Activated T-helper 2 cell treated with anti-CD3 and anti-CD28 coated beads, Interferon-gamma antibody, Interleukin-2, Interleukin-4, amounts not matched to agents 10 μg/mL and 5 μg/mL and 100 μg/mL, durations not matched to agents 14 hours and 24 hours and 36 hours (primary cell): ENCODE results near the gene PIGS. TPM values are rescaled to one million over a fixed set of nuclear protein-coding genes. Genes with fewer than 3 reads are reported as not detected.
"Not testable (repeated sequence)": the region's sequence is repeated elsewhere in the genome, so short reads cannot be mapped to it uniquely, and the experiment has no call there.

Experiments used
- DNase-seq: peaks from one replicate; pipeline ENCODE4 v3.0.0; 2021; ENCODE audit warnings: low spot score
- H3K27ac Mint-ChIP-seq: one replicate; pipeline ENCODE4 v1.8.0; 2021; ENCODE audit warnings: mixed read lengths
- H3K27me3 Mint-ChIP-seq: one replicate; pipeline ENCODE4 v1.8.0; 2021; ENCODE audit warnings: low read depth, mixed read lengths
- H3K36me3 Mint-ChIP-seq: one replicate; pipeline ENCODE4 v1.8.0; 2021; ENCODE audit warnings: low read depth, mixed read lengths
- H3K4me1 Mint-ChIP-seq: one replicate; pipeline ENCODE4 v1.8.0; 2021; ENCODE audit warnings: low read depth, mixed read lengths
- H3K4me3 Mint-ChIP-seq: one replicate; pipeline ENCODE4 v1.8.0; 2021; ENCODE audit warnings: low read depth, mild to moderate bottlenecking, moderate library complexity, mixed read lengths
- H3K9me3 Mint-ChIP-seq: one replicate; pipeline ENCODE4 v1.8.0; 2021; ENCODE audit warnings: mixed read lengths
- intact Hi-C: fragments of 100-400 bp; cut with micrococcal nuclease; formaldehyde crosslinking; loops from one replicate; pipeline ENCODE4 v1.15.1; 2023
- total RNA-seq: library from RNA; stranded (reverse); gene quantifications from 2 replicates; pipeline ENCODE4 v1.2.3, GENCODE V29; 2022

Gene PIGS
- total RNA-seq, 1 donor from 2014 or later = 65.1 TPM

DNA sequence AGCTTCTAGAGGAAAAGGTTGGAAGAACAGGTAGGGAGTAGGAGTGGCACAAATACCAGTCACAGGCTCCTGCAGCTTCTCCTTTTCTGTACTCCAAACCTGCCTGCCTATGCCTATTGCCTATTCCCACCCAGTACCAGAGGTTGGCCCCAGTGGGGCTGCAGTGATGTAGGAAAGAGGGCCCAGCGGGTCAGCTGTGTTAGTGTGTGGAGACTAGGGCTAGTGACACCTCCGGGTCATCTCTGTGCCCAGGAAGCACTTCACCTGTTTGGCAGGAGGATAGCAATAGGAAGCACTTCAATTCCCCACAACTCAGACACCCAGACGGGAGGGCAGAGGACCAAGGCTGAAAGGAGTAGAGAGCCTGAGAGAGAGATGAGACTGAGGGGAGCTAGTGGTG, 4.7 kb upstream of the PIGS start:
- H3K27ac Mint-ChIP-seq = peak overlapping the region; percentile 93
- not testable (repeated sequence) for DNase-seq, H3K27me3 Mint-ChIP-seq, H3K9me3 Mint-ChIP-seq
- intact Hi-C loops = loop anchor here (1.0 kb wide), 1 partner anchor 22 kb away; no protein-coding TSS in a partner anchor
- peak overlapping the region; percentile 91 for H3K4me3 Mint-ChIP-seq
- peaks cover 61% of the 10 kb centered on the region for H3K4me1 Mint-ChIP-seq
- peaks cover 69% of the 10 kb centered on the region for H3K36me3 Mint-ChIP-seq

GRCh38 chr17:28575126-28575795, 3.9 kb upstream of the PIGS start:
- Mint-ChIP-seq H3K27me3 (no peaks in the 10 kb centered on the region), H3K27ac (no peak overlapping the region), H3K4me1 (peaks cover 58% of the 10 kb centered on the region), H3K9me3 (no peaks in the 10 kb centered on the region), H3K36me3 (peaks cover 67% of the 10 kb centered on the region), H3K4me3 (peak overlapping the region; percentile 91)
- intact Hi-C loops = no loop called here
- no peak for DNase-seq

DNA sequence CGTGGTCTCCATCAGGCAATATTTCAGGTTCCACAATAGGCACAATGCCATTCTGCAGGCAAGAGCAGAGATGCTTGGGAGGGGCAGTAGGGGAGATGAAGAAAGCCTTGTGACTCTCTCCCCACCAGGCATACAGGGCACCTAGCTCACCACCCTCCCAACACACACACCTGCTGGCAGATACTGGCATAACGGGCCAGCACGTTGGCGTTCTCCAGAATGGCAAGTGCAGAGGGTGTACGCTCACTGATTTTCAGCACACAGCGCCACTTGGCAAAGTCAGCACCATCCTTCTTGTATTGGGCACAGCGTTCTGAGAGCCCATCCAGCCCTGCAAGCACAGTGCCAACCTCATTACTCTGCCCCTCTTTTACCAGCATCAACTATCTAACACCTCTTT, 3.2 kb upstream of the PIGS start:
- intact Hi-C loops = no loop called here
- H3K9me3 Mint-ChIP-seq = no peaks in the 10 kb centered on the region
- H3K36me3 Mint-ChIP-seq = peaks cover 67% of the 10 kb centered on the region
- DNase-seq = no peak
- peak overlapping the region; percentile 11 for H3K4me3 Mint-ChIP-seq
- no peaks in the 10 kb centered on the region for H3K27me3 Mint-ChIP-seq
- peaks cover 56% of the 10 kb centered on the region for H3K4me1 Mint-ChIP-seq
- H3K27ac Mint-ChIP-seq = no peak overlapping the region

DNA sequence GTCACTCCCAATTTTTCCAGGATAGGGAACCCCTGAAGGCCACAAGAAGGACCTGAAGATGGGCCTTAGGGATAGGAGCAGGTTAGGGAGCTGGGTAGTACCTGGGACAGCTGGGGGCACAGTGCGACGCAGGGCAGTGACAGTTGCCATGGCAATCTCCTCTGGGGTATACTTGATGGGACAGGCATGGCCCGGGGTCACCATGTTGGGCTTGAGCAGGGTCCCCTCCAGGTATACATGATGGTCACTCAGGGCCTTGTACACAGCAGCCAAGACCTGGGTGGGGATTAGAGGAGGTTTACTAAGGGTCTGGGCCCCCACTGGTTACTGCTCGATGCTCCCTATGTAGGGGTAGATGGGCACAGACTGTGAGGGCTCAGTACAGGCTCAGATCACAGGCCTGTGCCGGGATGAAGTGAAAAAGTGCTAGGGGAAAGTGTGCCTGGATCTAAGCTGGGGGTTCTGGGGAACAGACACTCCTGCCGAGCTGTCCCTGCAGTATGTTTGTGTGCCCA, 2.7 kb upstream of the PIGS start:
- H3K9me3 Mint-ChIP-seq = no peaks in the 10 kb centered on the region
- H3K36me3 Mint-ChIP-seq = peaks cover 64% of the 10 kb centered on the region
- intact Hi-C loops = no loop called here
- no peak overlapping the region for H3K27ac Mint-ChIP-seq
- peak overlapping the region; percentile 11 for H3K4me3 Mint-ChIP-seq
- no peaks in the 10 kb centered on the region for H3K27me3 Mint-ChIP-seq
- peaks cover 53% of the 10 kb centered on the region for H3K4me1 Mint-ChIP-seq
- DNase-seq = no peak

GRCh38 chr17:28573521-28573920, 2.2 kb upstream of the PIGS start:
- Mint-ChIP-seq H3K4me3 (no peak overlapping the region), H3K9me3 (no peaks in the 10 kb centered on the region), H3K36me3 (peaks cover 61% of the 10 kb centered on the region), H3K27me3 (no peaks in the 10 kb centered on the region), H3K27ac (no peak overlapping the region), H3K4me1 (peaks cover 48% of the 10 kb centered on the region)
- intact Hi-C loops = no loop called here
- DNase-seq = no peak

DNA sequence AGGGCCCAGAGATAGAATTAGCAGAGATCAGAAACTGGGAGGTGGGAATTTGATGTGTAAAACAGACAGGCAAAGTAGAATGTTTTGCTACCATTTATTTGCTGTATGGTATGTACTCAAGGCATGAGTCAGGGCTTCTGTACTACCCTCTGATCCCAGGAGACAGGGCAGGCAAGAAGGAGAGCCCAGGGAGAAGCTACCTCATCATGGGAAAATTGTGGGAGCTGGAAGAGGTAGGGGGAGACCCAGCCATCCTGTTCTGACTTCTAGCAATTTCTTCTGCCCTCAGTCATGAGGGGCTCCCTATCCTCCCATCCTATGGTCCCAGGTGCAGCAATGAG, 1.7 kb upstream of the PIGS start:
- DNase-seq = no peak
- Mint-ChIP-seq H3K9me3 (no peaks in the 10 kb centered on the region), H3K27ac (no peak overlapping the region), H3K4me1 (peaks cover 51% of the 10 kb centered on the region), H3K36me3 (peaks cover 60% of the 10 kb centered on the region), H3K4me3 (no peak overlapping the region), H3K27me3 (no peaks in the 10 kb centered on the region)
- intact Hi-C loops = no loop called here

DNA sequence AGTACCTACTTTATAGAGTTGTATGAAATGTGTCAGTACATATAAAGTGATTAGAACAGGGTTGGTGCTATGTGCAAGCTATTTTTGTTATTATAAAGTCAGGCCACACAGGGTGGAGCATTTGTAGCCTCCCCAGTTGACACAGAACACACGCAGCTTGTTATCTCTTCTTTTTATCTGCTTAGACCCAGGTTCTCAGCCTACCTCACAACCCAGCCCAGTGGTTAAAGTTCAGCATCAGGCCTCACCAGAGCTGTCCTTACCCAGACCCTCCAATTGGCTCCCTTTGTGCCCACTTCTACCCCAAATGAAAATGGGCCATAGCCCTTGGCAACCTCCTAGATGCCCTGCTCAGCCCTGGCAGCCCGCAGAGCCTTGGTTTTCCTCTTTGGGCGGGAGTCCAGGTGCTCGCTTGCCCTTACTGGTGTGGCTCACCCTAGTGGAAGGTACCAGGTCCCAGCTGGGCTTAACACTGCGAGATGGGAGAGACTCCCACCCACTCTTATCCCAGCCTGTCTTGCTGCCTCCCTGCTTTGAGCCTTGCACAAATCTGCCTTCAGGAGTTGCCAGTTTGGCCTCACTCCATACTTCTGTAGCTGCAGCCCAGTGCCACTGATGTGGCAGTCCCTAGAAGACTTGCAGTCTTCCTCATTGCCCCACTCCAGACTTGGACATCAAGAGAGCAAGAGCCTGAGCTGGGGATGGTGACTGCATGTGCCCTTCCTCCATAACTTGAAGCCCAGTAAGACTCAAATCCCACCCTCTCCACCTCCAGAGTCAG, 1.1 kb upstream of the PIGS start:
- no peaks in the 10 kb centered on the region for H3K27me3 Mint-ChIP-seq
- peaks cover 54% of the 10 kb centered on the region for H3K4me1 Mint-ChIP-seq
- intact Hi-C loops = no loop called here
- H3K4me3 Mint-ChIP-seq = peak overlapping the region; percentile 97
- DNase-seq = no peak
- peaks cover 60% of the 10 kb centered on the region for H3K36me3 Mint-ChIP-seq
- H3K27ac Mint-ChIP-seq = peak overlapping the region; percentile 70
- no peaks in the 10 kb centered on the region for H3K9me3 Mint-ChIP-seq

- DNase-seq = peak; percentile 46
- Mint-ChIP-seq H3K4me3 (peak overlapping the region; percentile 97), H3K36me3 (peaks cover 55% of the 10 kb centered on the region), H3K4me1 (peaks cover 49% of the 10 kb centered on the region), H3K27me3 (no peaks in the 10 kb centered on the region), H3K9me3 (no peaks in the 10 kb centered on the region), H3K27ac (peak overlapping the region; percentile 93)
- intact Hi-C loops = loop anchor here (1.0 to 2.0 kb wide), 2 partner anchors 18 to 27 kb away; partner anchors contain the start of gene UNC119
Measured at GRCh38 chr17:28570716-28571360, 486 bp downstream of the PIGS start.

DNA sequence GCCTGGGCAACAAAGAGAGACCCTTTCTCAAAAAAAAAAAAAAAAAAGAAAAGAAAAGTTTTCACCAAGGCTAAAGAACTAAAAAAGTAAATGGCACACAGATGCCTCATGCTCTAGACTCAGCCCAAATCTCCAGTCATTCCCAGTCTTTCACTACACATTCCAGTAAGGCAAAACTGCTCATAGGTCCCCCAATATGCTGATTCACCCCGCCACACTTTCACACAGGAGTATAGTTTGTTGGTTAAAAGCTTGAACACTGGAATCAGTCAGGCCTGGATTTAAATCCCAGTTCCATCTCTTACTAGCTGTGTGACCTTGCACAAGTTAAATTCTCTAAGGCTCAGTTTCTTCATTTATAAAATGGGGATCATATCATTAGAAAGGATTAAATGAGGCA, 1.9 kb downstream of the PIGS start:
- no peak for DNase-seq
- H3K9me3 Mint-ChIP-seq = no peaks in the 10 kb centered on the region
- H3K27ac Mint-ChIP-seq = no peak overlapping the region
- peaks cover 54% of the 10 kb centered on the region for H3K36me3 Mint-ChIP-seq
- peaks cover 50% of the 10 kb centered on the region for H3K4me1 Mint-ChIP-seq
- H3K4me3 Mint-ChIP-seq = peak overlapping the region; percentile 97
- intact Hi-C loops = no loop called here
- H3K27me3 Mint-ChIP-seq = no peaks in the 10 kb centered on the region

DNA sequence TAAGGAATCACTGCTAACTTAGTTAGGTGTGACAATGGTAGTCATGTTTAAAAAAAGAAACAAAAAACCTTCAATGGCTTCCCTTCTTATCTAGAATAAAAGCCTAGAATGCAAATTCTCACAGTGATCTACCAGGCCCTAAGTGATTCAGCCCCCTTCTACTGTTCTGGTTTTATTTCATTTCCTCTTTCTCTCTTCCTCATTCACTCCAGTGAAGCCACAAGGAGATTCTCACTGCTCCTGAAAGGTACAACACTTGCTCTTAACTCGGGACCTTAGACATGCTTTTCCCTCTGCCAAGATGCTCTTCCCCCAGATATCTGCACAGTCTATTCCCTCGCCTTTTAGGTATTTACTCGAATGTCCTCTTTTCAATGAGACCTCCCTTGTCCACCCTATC, 3.7 kb downstream of the PIGS start:
- H3K36me3 Mint-ChIP-seq = peaks cover 48% of the 10 kb centered on the region
- no peaks in the 10 kb centered on the region for H3K27me3 Mint-ChIP-seq
- no peak overlapping the region for H3K4me3 Mint-ChIP-seq
- H3K4me1 Mint-ChIP-seq = peaks cover 40% of the 10 kb centered on the region
- peak overlapping the region; percentile 40 for H3K27ac Mint-ChIP-seq
- no peaks in the 10 kb centered on the region for H3K9me3 Mint-ChIP-seq
- DNase-seq = no peak
- intact Hi-C loops = no loop called here

DNA sequence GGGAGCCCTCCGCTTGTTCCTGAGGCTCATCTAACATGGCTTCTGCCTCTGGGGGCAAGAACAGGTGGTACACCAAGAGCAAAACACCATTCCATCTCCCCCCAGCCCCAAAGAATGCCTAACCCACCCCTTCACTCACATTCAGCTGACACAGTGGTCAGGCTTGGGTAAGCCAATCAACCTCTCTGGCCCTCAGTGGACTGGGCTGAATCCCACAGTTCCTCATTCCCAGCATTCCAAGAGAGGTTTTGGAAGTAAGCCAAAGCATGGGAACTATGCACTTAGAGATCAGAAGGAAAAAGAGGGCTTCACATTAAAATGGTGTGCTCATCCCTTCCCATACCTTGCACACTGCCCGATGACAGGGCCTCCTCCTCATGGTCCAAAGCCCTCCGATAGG, 7.8 kb downstream of the PIGS start:
- Mint-ChIP-seq H3K9me3 (no peaks in the 10 kb centered on the region), H3K4me3 (no peak overlapping the region), H3K27ac (no peak overlapping the region), H3K36me3 (peaks cover 55% of the 10 kb centered on the region), H3K4me1 (peaks cover 19% of the 10 kb centered on the region), H3K27me3 (no peaks in the 10 kb centered on the region)
- no peak for DNase-seq
- intact Hi-C loops = no loop called here

GRCh38 chr17:28555022-28555421, 16.3 kb downstream of the PIGS start:
- no peaks in the 10 kb centered on the region for H3K27me3 Mint-ChIP-seq
- H3K9me3 Mint-ChIP-seq = no peaks in the 10 kb centered on the region
- intact Hi-C loops = no loop called here
- no peak for DNase-seq
- H3K27ac Mint-ChIP-seq = no peak overlapping the region
- H3K36me3 Mint-ChIP-seq = peaks cover 61% of the 10 kb centered on the region
- H3K4me1 Mint-ChIP-seq = peaks cover 37% of the 10 kb centered on the region
- H3K4me3 Mint-ChIP-seq = no peak overlapping the region

DNA sequence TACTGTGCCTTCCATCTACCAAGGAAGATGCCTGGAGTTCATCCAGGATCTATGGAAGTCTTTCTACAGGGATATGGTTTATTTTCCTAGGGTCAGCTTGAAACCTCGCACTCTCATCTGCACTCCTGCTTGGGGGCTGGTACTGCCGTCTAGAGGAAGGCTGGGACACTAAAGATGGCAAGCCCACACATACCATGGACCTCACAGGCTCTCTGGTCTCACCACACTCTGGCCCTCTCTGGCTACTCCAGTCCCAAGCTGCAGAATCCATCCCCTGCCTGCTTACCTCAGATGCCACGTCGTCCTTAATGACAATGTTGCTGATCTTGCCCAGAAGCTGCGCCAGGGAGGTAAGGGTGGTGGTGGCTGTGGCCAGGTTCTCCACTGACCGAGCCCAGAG, 16.8 kb downstream of the PIGS start:
- Mint-ChIP-seq H3K4me3 (no peak overlapping the region), H3K36me3 (peaks cover 56% of the 10 kb centered on the region), H3K27me3 (no peaks in the 10 kb centered on the region), H3K4me1 (peaks cover 41% of the 10 kb centered on the region), H3K27ac (no peak overlapping the region), H3K9me3 (no peaks in the 10 kb centered on the region)
- DNase-seq = no peak
- intact Hi-C loops = no loop called here
